Measurements from ENCODE around the gene DTHD1. TPM values are rescaled to one million over a fixed set of nuclear protein-coding genes. Genes with fewer than 3 reads are reported as not detected.

DTHD1 gene
- total RNA-seq, result not detected in 2 replicates

DNA sequence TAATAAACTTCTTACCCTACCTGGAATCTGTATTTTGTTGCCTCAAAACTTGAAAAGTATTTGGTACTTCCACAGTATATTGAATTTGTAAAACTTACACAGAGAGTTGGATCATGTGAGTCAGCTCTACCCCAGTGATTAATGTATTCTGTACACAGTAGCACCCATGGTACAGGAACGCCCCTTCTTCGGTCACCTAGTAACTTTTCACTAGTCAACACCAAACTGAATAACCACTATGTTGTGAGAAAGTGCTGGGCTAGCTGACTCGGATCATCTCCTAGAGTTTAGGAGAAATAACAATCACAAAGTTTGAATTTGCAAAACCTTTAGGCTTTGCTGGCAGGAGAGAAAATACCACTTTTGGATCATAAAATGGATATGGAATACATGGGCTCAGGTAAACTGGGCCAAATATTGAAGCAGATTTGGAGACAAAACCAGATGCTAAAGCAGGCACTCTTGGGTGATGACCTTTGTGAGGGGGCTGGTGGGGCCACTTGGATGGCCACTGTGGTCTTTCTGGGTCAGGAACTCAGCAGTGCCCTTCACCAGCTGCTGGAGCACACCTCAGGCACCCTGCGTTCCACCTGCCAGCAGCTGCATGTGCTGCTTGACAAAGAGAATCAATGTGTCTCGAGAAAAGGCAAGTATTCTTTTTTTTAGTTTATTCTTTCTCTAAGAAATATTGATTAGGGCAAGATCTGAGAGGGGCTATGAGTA lies at the start of gene DTHD1:
DTHD1 (plus strand) TSS at position 233 of the 723 bp plus-strand sequence; CDS start at position 376, 143 bp downstream.

GRCh38 chr4:36244257-36245082 lies 36.9 kb upstream of the DTHD1 start, which contains the start of gene ARAP2:
Gene ARAP2, minus strand, starts transcription at chr4:36244514. Its CDS starts 15,028 bp downstream, at chr4:36229486.

Other genes starting within 250 kb of the DTHD1 start
- gene ARAP2, start 37.1 kb upstream of the DTHD1 start, total RNA-seq, result 0.11 and 0.26 TPM in 2 replicates